KMS-11 (cell line): ENCODE results near the gene GRK5.

Experiments used
- H2AFZ ChIP-seq: fragments of 200-600 bp; sonication (generic); 2 replicates; pipeline ENCODE4 v1.6.1; 2016; ENCODE audit warnings: antibody characterized with exemption, mixed run types, low read depth
- H3K27ac ChIP-seq: fragments of 200-600 bp; sonication (generic); 2 replicates; pipeline ENCODE4 v1.6.1; 2016; ENCODE audit warnings: mild to moderate bottlenecking, mixed run types
- H3K27me3 ChIP-seq: fragments of 200-600 bp; sonication (generic); 2 replicates; pipeline ENCODE4 v1.6.1; 2017; ENCODE audit warnings: mild to moderate bottlenecking, low read depth, mixed run types, moderate library complexity; ENCODE audit not compliant: insufficient read depth
- H3K36me3 ChIP-seq: fragments of 200-600 bp; sonication (generic); 2 replicates; pipeline ENCODE4 v1.6.1; 2017; ENCODE audit warnings: mild to moderate bottlenecking, mixed run types; ENCODE audit not compliant: insufficient read depth
- H3K4me1 ChIP-seq: fragments of 200-600 bp; sonication (generic); 2 replicates; pipeline ENCODE4 v1.6.1; 2016; ENCODE audit warnings: mild to moderate bottlenecking, low read depth, mixed run types; ENCODE audit not compliant: poor library complexity, severe bottlenecking
- H3K4me2 ChIP-seq: fragments of 200-600 bp; sonication (generic); 2 replicates; pipeline ENCODE4 v1.7.0; 2016; ENCODE audit warnings: mild to moderate bottlenecking, mixed run types
- H3K4me3 ChIP-seq: fragments of 200-600 bp; sonication (generic); IDR thresholded peaks from 2 replicates; pipeline ENCODE4 v1.6.1; 2017; ENCODE audit warnings: low read depth, low read length, mixed read lengths; ENCODE audit not compliant: insufficient read depth
- H3K79me2 ChIP-seq: fragments of 200-600 bp; sonication (generic); 2 replicates; pipeline ENCODE4 v1.6.1; 2016; ENCODE audit warnings: low read depth, mixed run types; ENCODE audit not compliant: insufficient read depth
- H3K9ac ChIP-seq: fragments of 200-600 bp; sonication (generic); 2 replicates; pipeline ENCODE4 v1.6.1; 2016; ENCODE audit warnings: mild to moderate bottlenecking, mixed run types
- H4K20me1 ChIP-seq: fragments of 200-600 bp; sonication (generic); 2 replicates; pipeline ENCODE4 v1.6.1; 2016; ENCODE audit warnings: mild to moderate bottlenecking, mixed run types; ENCODE audit not compliant: insufficient read depth
- TF ChIP-seq, protein P1 (sequence below): fragments of 200-600 bp; sonication (generic); conservative IDR thresholded peaks from 2 replicates; pipeline ENCODE4 v1.6.1; 2017; ENCODE audit warnings: low read depth, mild to moderate bottlenecking, antibody characterized with exemption, low read length, moderate library complexity, mixed read lengths

Gene GRK5

GRCh38 chr10:119318411-119319160 lies 111.2 kb downstream of the GRK5 start:
- peaks cover 35% of the 10 kb centered on the region for H3K4me1 ChIP-seq
- no peak overlapping the region for H3K4me2 ChIP-seq
- no peaks in the 10 kb centered on the region for H3K27me3 ChIP-seq
- H3K9ac ChIP-seq: no peak overlapping the region
- H3K79me2 ChIP-seq: no peaks in the 10 kb centered on the region
- TF ChIP-seq, protein P1, sequence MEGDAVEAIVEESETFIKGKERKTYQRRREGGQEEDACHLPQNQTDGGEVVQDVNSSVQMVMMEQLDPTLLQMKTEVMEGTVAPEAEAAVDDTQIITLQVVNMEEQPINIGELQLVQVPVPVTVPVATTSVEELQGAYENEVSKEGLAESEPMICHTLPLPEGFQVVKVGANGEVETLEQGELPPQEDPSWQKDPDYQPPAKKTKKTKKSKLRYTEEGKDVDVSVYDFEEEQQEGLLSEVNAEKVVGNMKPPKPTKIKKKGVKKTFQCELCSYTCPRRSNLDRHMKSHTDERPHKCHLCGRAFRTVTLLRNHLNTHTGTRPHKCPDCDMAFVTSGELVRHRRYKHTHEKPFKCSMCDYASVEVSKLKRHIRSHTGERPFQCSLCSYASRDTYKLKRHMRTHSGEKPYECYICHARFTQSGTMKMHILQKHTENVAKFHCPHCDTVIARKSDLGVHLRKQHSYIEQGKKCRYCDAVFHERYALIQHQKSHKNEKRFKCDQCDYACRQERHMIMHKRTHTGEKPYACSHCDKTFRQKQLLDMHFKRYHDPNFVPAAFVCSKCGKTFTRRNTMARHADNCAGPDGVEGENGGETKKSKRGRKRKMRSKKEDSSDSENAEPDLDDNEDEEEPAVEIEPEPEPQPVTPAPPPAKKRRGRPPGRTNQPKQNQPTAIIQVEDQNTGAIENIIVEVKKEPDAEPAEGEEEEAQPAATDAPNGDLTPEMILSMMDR: no peak
- no peaks in the 10 kb centered on the region for H4K20me1 ChIP-seq
- no peak overlapping the region for H3K27ac ChIP-seq
- H2AFZ ChIP-seq: no peak overlapping the region
- H3K36me3 ChIP-seq: no peaks in the 10 kb centered on the region
- H3K4me3 ChIP-seq: no peak overlapping the region

GRCh38 chr10:119319161-119319919 lies 112.0 kb downstream of the GRK5 start:
- TF ChIP-seq, protein P1: no peak
- H3K27me3 ChIP-seq: no peaks in the 10 kb centered on the region
- H3K36me3 ChIP-seq: no peaks in the 10 kb centered on the region
- no peak overlapping the region for H3K4me2 ChIP-seq
- no peaks in the 10 kb centered on the region for H3K79me2 ChIP-seq
- no peak overlapping the region for H2AFZ ChIP-seq
- no peak overlapping the region for H3K9ac ChIP-seq
- H3K4me1 ChIP-seq: peaks cover 27% of the 10 kb centered on the region
- no peak overlapping the region for H3K4me3 ChIP-seq
- H3K27ac ChIP-seq: no peak overlapping the region
- no peaks in the 10 kb centered on the region for H4K20me1 ChIP-seq

- peaks cover 22% of the 10 kb centered on the region for H3K4me1 ChIP-seq
- no peak overlapping the region for H3K9ac ChIP-seq
- H3K4me3 ChIP-seq: no peak overlapping the region
- H3K4me2 ChIP-seq: no peak overlapping the region
- H3K36me3 ChIP-seq: no peaks in the 10 kb centered on the region
- H4K20me1 ChIP-seq: no peaks in the 10 kb centered on the region
- H3K27me3 ChIP-seq: no peaks in the 10 kb centered on the region
- H3K79me2 ChIP-seq: no peaks in the 10 kb centered on the region
- TF ChIP-seq, protein P1: no peak
- no peak overlapping the region for H2AFZ ChIP-seq
- H3K27ac ChIP-seq: no peak overlapping the region
These were observed 112.5 kb downstream of the GRK5 start for GRCh38 chr10:119319920-119320258.

GRCh38 chr10:119320981-119321380 lies 113.6 kb downstream of the GRK5 start:
- no peak overlapping the region for H3K4me2 ChIP-seq
- no peak overlapping the region for H3K9ac ChIP-seq
- TF ChIP-seq, protein P1: no peak
- no peak overlapping the region for H3K4me3 ChIP-seq
- no peaks in the 10 kb centered on the region for H3K27me3 ChIP-seq
- H3K36me3 ChIP-seq: no peaks in the 10 kb centered on the region
- no peaks in the 10 kb centered on the region for H3K79me2 ChIP-seq
- H2AFZ ChIP-seq: no peak overlapping the region
- H3K4me1 ChIP-seq: peaks cover 11% of the 10 kb centered on the region
- no peak overlapping the region for H3K27ac ChIP-seq
- no peaks in the 10 kb centered on the region for H4K20me1 ChIP-seq
